Measurements from ENCODE around the gene OTUB2. TPM values are rescaled to one million over a fixed set of nuclear protein-coding genes. Genes with fewer than 3 reads are reported as not detected.

Gene OTUB2
- total RNA-seq, 4 donors from 2014 or later: 0.45 to 1.2 (median 0.54) TPM; not detected in 1

DNA sequence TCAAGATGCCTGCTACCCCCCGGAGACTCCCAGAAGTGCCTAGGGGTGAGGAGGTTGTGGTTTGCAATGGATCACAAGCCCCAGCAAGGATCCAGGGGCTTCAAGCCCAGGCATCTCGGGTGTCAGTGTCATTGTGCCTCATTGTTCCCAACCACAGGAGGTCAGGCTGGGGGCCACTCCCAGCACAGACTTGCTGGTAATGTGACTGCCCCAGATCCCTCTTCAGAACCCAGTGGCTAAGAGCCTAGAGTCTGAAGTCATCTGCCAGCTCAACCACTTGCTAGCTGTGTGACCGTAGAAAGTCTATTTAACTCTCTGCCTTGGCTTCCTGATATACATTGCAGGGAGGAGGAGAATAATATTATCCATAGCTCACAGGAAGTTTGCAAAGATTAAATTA, 42.1 kb upstream of the OTUB2 start:
- 46 to 60% methylated on average over 2 to 3 of the region's 3 CpGs for WGBS, 2 donors
- no peak overlapping the region for H3K4me3 ChIP-seq (replicated peaks in 1 of 3)
- H3K9me3 ChIP-seq: no peaks in the 10 kb centered on the region
- H3K27ac ChIP-seq: no peak overlapping the region
- no peaks in the 10 kb centered on the region for H3K27me3 ChIP-seq
- no peaks in the 10 kb centered on the region for H3K36me3 ChIP-seq
- H3K4me1 ChIP-seq: peaks cover 0 to 10% of the 10 kb centered on the region in 2 donors
- intact Hi-C loops (cut with DNase I): no loop called here
- no peak for TF ChIP-seq POLR2A (IDR thresholded peaks at IDR 0.05)
- TF ChIP-seq, protein P1, sequence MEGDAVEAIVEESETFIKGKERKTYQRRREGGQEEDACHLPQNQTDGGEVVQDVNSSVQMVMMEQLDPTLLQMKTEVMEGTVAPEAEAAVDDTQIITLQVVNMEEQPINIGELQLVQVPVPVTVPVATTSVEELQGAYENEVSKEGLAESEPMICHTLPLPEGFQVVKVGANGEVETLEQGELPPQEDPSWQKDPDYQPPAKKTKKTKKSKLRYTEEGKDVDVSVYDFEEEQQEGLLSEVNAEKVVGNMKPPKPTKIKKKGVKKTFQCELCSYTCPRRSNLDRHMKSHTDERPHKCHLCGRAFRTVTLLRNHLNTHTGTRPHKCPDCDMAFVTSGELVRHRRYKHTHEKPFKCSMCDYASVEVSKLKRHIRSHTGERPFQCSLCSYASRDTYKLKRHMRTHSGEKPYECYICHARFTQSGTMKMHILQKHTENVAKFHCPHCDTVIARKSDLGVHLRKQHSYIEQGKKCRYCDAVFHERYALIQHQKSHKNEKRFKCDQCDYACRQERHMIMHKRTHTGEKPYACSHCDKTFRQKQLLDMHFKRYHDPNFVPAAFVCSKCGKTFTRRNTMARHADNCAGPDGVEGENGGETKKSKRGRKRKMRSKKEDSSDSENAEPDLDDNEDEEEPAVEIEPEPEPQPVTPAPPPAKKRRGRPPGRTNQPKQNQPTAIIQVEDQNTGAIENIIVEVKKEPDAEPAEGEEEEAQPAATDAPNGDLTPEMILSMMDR (IDR thresholded peaks at IDR 0.05): no peak
- DNase-seq: peak; percentile 40 to 55

DNA sequence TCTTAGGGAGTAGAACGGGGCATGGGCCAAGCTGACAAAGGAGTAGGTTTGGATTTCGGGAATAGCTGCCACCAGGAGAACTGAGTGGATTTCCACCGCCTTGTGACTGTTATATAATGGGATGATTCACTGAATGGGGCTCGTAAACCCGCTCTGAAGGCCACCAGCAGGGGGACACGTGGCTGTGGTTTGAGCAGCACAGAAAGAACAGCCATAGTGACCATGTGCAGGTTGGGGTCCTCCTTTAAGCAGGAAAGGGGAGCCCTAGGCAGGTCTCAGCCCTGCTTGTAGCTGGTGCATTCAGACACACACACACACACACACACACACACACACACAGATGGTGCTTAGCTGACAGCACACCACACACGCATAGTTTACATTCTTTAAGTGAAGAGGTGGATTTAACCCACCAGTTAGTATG, 41.1 kb upstream of the OTUB2 start:
- intact Hi-C loops (cut with DNase I): no loop called here
- DNase-seq: no peak
- TF ChIP-seq POLR2A (IDR thresholded peaks at IDR 0.05): no peak
- TF ChIP-seq, protein P1 (IDR thresholded peaks at IDR 0.05): no peak
- WGBS, 2 donors: 44 to 50% methylated on average over 7 of the region's 7 CpGs
- Histone ChIP-seq H3K4me3 (replicated peaks in 1 of 3) (no peak overlapping the region), H3K27me3 (no peaks in the 10 kb centered on the region), H3K9me3 (no peaks in the 10 kb centered on the region), H3K36me3 (no peaks in the 10 kb centered on the region), H3K27ac (no peak overlapping the region), H3K4me1 (peaks cover 0 to 10% of the 10 kb centered on the region in 2 donors)

DNA sequence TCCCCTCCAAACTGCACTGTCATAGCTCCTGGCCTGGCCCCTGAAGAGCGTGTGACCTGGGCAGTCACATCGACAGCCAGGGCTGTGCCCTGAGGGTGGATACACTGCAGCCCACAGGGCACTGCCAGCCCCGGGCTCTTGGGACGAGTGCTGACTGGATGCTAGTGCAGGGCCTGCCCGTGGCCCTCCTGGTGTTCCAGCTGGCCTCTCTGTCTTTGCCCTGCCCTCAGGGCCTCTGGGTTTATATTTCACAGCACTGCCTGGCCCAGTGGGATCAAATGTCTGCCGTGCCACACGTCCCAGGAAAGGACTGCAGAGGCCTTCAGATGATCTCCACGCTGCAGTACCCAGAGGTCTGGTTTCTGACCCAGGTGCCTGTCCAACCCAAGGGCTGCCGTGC, 39.2 kb upstream of the OTUB2 start:
- intact Hi-C loops (cut with DNase I): no loop called here
- WGBS, 2 donors: 61 to 66% methylated on average over 7 to 8 of the region's 9 CpGs
- H3K27ac ChIP-seq: no peak overlapping the region

DNA sequence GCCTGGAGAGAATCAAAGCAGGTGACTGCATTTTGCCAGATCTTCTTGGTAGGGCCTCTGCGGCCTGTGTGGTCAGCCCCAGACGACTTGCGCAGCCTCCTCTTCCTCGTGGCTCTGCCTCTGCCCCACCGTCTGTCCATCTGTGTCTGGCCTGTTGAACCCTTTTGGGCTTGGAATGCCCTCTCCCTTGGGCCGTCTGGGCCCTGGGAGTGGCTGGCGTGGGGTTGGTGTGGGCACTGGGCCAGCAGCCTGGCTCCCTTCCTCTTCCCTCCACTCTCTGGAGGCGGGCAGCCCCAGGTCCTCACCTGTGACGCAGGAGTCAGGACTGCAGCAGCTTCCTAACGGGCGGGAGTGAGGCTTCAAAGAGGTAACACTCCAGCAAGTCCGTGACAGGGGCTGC, 38.8 kb upstream of the OTUB2 start:
- no peaks in the 10 kb centered on the region for H3K36me3 ChIP-seq
- H3K4me1 ChIP-seq: peaks cover 0 to 10% of the 10 kb centered on the region in 2 donors
- intact Hi-C loops (cut with DNase I): no loop called here
- H3K9me3 ChIP-seq: no peaks in the 10 kb centered on the region
- WGBS, 2 donors: 32 to 58% methylated on average over 6 to 12 of the region's 12 CpGs
- DNase-seq: peak; percentile 61
- TF ChIP-seq, protein P1 (IDR thresholded peaks at IDR 0.05): no peak
- TF ChIP-seq POLR2A (IDR thresholded peaks at IDR 0.05): no peak
- no peaks in the 10 kb centered on the region for H3K27me3 ChIP-seq
- H3K4me3 ChIP-seq (replicated peaks in 1 of 3): no peak overlapping the region
- no peak overlapping the region for H3K27ac ChIP-seq

More for the DNA sequence above, 39.2 kb upstream of the OTUB2 start:
- H3K9me3 ChIP-seq: no peaks in the 10 kb centered on the region
- no peak overlapping the region for H3K4me3 ChIP-seq (replicated peaks in 1 of 3)
- H3K27me3 ChIP-seq: no peaks in the 10 kb centered on the region
- peaks cover 0 to 10% of the 10 kb centered on the region in 2 donors for H3K4me1 ChIP-seq
- TF ChIP-seq POLR2A (IDR thresholded peaks at IDR 0.05): no peak
- TF ChIP-seq, protein P1 (IDR thresholded peaks at IDR 0.05): no peak
- no peaks in the 10 kb centered on the region for H3K36me3 ChIP-seq
- no peak for DNase-seq

DNA sequence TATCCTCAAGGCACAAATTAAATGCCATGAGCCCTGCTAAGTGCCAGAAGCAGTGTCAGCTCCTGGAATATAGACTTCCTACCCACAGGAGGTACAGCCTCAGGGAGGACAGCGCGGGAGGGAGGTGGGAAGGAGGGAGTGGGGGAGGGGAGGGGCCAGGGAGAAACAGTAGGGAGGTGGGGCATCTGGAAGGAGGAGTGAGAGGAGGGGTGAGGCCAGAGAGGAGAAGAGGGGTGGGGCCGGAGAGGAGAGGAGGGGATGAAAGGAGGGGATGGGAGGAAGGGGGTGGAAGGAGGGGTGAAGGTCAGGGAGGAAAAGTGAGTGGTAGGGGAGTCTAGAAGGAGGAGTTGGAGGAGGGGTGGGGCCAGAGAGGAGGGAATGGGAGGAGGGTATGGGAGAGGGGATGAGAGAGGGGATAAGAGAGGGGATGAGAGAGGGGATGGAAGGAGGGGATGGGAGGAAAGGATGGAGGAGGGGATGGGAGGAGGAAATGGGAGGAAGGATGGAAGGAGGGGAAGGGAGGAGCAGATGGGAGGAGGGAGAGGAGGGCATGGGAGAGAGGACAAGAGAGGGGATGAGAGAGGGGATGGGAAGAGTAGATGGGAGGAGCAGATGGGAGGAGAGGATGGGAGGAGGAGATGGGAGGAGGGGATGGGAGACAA, 38.2 kb upstream of the OTUB2 start:
- Histone ChIP-seq H3K4me1 (peaks cover 0 to 10% of the 10 kb centered on the region in 2 donors), H3K27ac (no peak overlapping the region), H3K9me3 (no peaks in the 10 kb centered on the region), H3K36me3 (no peaks in the 10 kb centered on the region), H3K27me3 (no peaks in the 10 kb centered on the region), H3K4me3 (replicated peaks in 1 of 3) (no peak overlapping the region)
- DNase-seq: no peak
- no peak for TF ChIP-seq POLR2A (IDR thresholded peaks at IDR 0.05)
- TF ChIP-seq, protein P1 (IDR thresholded peaks at IDR 0.05): no peak
- WGBS, 2 donors: 43 to 76% methylated on average over 3 of the region's 3 CpGs
- intact Hi-C loops (cut with DNase I): no loop called here
